SK-N-SH (cell line): ENCODE data around the gene SUPT20H. TPM values are rescaled to one million over a fixed set of nuclear protein-coding genes. Genes with fewer than 3 reads are reported as not detected.

Source experiments
- CTCF ChIA-PET: fragments of 300-600, 350-600 bp; formaldehyde crosslinking; extraction: SDS; loops from one replicate; lab custom pipeline; 2021; lab: Yijun Ruan, JAX
- POLR2A ChIA-PET: fragments of 350-600 bp; sonication (Branson Sonifier 250); formaldehyde crosslinking; extraction: SDS; loops from one replicate; lab custom pipeline; 2020; ENCODE audit warnings: antibody characterized with exemption, inconsistent platforms; lab: Yijun Ruan, JAX
- DNase-seq: peaks from one replicate; pipeline ENCODE4 v3.0.0; 2012
- H2AFZ ChIP-seq: fragments of 200-600 bp; sonication (generic); 2 replicates; pipeline ENCODE4 v1.8.1; 2016; ENCODE audit warnings: antibody characterized with exemption, mild to moderate bottlenecking, low read depth
- H3F3A ChIP-seq: fragments of 200-600 bp; sonication (generic); replicated peaks from 2 replicates; pipeline ENCODE3; 2016; ENCODE audit warnings: antibody characterized with exemption, mild to moderate bottlenecking; ENCODE audit not compliant: insufficient read depth
- H3K27ac ChIP-seq, 2 experiments: fragments of 200-500 bp in 1 of 2; fragments of 200-600 bp in 1 of 2; sonication (Bioruptor generic) in 1 of 2; sonication (generic), shearing (Covaris generic) in 1 of 2; 2 replicates each; pipeline versions ENCODE4 v1.5.1 to v1.6.1; 2014 to 2016; ENCODE audit warnings: low read depth in 2 of 2, inconsistent platforms in 1 of 2, low read length in 1 of 2, mild to moderate bottlenecking in 1 of 2, mixed read lengths in 1 of 2
- H3K27me3 ChIP-seq: fragments of 200-600 bp; sonication (generic), shearing (Covaris generic); 2 replicates; pipeline ENCODE4 v1.6.1; 2016; ENCODE audit warnings: mixed run types; ENCODE audit not compliant: insufficient read depth
- H3K36me3 ChIP-seq, 2 experiments: fragments of 200-500 bp in 1 of 2; fragments of 200-600 bp in 1 of 2; sonication (Bioruptor generic) in 1 of 2; sonication (generic) in 1 of 2; replicated peaks in 1 of 2; 2 replicates each; pipeline versions ENCODE3 to v1.5.1; 2014 to 2016; ENCODE audit warnings: low read length in 1 of 2, mild to moderate bottlenecking in 1 of 2; ENCODE audit not compliant: insufficient read depth in 2 of 2, control insufficient read depth in 1 of 2
- H3K4me1 ChIP-seq, 2 experiments: fragments of 200-500 bp in 1 of 2; fragments of 200-600 bp in 1 of 2; sonication (Bioruptor generic) in 1 of 2; sonication (generic), shearing (Covaris generic) in 1 of 2; 2 replicates each; pipeline versions ENCODE4 v1.5.1 to v1.6.1; 2014 to 2016; ENCODE audit warnings: low read depth in 1 of 2, low read length in 1 of 2, mixed run types in 1 of 2; ENCODE audit not compliant: insufficient read depth in 2 of 2, control insufficient read depth in 1 of 2
- H3K4me2 ChIP-seq: fragments of 200-600 bp; sonication (generic), shearing (Covaris generic); 2 replicates; pipeline ENCODE4 v1.6.1; 2017; ENCODE audit warnings: mixed run types
- H3K4me3 ChIP-seq, 2 experiments: fragments of 200-500 bp in 1 of 2; fragments of 200-600 bp in 1 of 2; sonication (Bioruptor generic) in 1 of 2; sonication (generic), shearing (Covaris generic) in 1 of 2; 2 replicates each; pipeline versions ENCODE4 v1.5.1 to v1.8.1; 2014 to 2016; ENCODE audit warnings: low read depth in 2 of 2, inconsistent platforms in 1 of 2, low read length in 1 of 2, mild to moderate bottlenecking in 1 of 2, mixed read lengths in 1 of 2, moderate library complexity in 1 of 2
- H3K79me2 ChIP-seq: fragments of 200-600 bp; sonication (generic); 2 replicates; pipeline ENCODE4 v1.8.1; 2017; ENCODE audit warnings: mild to moderate bottlenecking; ENCODE audit not compliant: insufficient read depth
- H3K9ac ChIP-seq: fragments of 200-600 bp; sonication (generic); 2 replicates; pipeline ENCODE4 v1.6.1; 2017; ENCODE audit warnings: mixed run types
- H3K9me2 ChIP-seq: fragments of 200-600 bp; sonication (generic); 2 replicates; pipeline ENCODE4 v1.6.1; 2017; ENCODE audit warnings: mixed run types
- H3K9me3 ChIP-seq: fragments of 200-600 bp; sonication (generic); 2 replicates; pipeline ENCODE4 v1.6.1; 2017; ENCODE audit warnings: mixed run types, mild to moderate bottlenecking, moderate library complexity
- H4K20me1 ChIP-seq: fragments of 200-600 bp; sonication (generic); 2 replicates; pipeline ENCODE4 v1.6.1; 2017; ENCODE audit warnings: mild to moderate bottlenecking, mixed run types; ENCODE audit not compliant: insufficient read depth
- CHD2 ChIP-seq: fragments of 150-350 bp; IDR thresholded peaks from 2 replicates; pipeline ENCODE4 v1.6.1; 2018; ENCODE audit warnings: low read length; ENCODE audit not compliant: partially characterized antibody
- ELF1 ChIP-seq: IDR thresholded peaks from 2 replicates; pipeline ENCODE4 v1.4.0; 2012
- EZH2phosphoT487 ChIP-seq: fragments of 200-600 bp; sonication (generic); IDR thresholded peaks from 2 replicates; pipeline ENCODE4 v1.6.1; 2017; ENCODE audit warnings: low read depth, mixed run types, mild to moderate bottlenecking, antibody characterized with exemption, moderate library complexity, borderline replicate concordance
- MAX ChIP-seq: IDR thresholded peaks from 2 replicates; pipeline ENCODE4 v1.4.0; 2012; ENCODE audit warnings: low read depth
- PBX3 ChIP-seq: IDR thresholded peaks from 2 replicates; pipeline ENCODE4; 2012
- RAD21 ChIP-seq: IDR thresholded peaks from 2 replicates; pipeline ENCODE4 v1.6.1; 2012; ENCODE audit warnings: mild to moderate bottlenecking, low read length
- RFX5 ChIP-seq: IDR thresholded peaks from 2 replicates; pipeline ENCODE4 v1.6.1; 2012; ENCODE audit warnings: mild to moderate bottlenecking, improper control_type of control experiment, low read length
- RXRA ChIP-seq: IDR thresholded peaks from 2 replicates; pipeline ENCODE4 v1.4.0; 2012; ENCODE audit warnings: low read depth, mild to moderate bottlenecking, borderline replicate concordance
- SIN3A ChIP-seq: IDR thresholded peaks from 2 replicates; pipeline ENCODE4 v1.6.1; 2012; ENCODE audit warnings: low read depth, mild to moderate bottlenecking, low read length, moderate library complexity, borderline replicate concordance
- SMC3 ChIP-seq: IDR thresholded peaks from 2 replicates; pipeline ENCODE4 v1.6.1; 2012; ENCODE audit warnings: low read depth, low read length, improper control_type of control experiment
- ZBTB33 ChIP-seq: IDR thresholded peaks from 2 replicates; pipeline ENCODE4 v1.4.0; 2012; ENCODE audit warnings: low read depth, borderline replicate concordance
- WGBS: methylation state at CpG from one replicate; pipeline ENCODE4 v1.1.6; 2017; ENCODE audit warnings: low lambda C conversion rate; 5-methylcytosine and 5-hydroxymethylcytosine counted together
- polyA plus RNA-seq, 3 experiments: library from polyadenylated mRNA; depleted of rRNA; stranded (reverse); fragments of >200 nt; gene quantifications; 2 replicates each; pipeline ENCODE4 v1.2.3, GENCODE V29; 2012

SUPT20H gene
- polyA plus RNA-seq, 1 of the 3 experiments (the other 2 are of a cell fraction) = 39.4 TPM

- no peaks in the 10 kb centered on the region for H3K9me2 ChIP-seq
- H3K9me3 ChIP-seq = no peaks in the 10 kb centered on the region
- H3F3A ChIP-seq = no peaks in the 10 kb centered on the region
- no peak for DNase-seq
- no peak overlapping the region for H3K4me2 ChIP-seq
- 56% methylated on average over 2 of the region's 2 CpGs for WGBS
- TF ChIP-seq PBX3 (no peak), SIN3A (no peak), EZH2phosphoT487 (no peak)
- CTCF ChIA-PET = no interaction called here
- no peaks in the 10 kb centered on the region for H4K20me1 ChIP-seq
- no peak overlapping the region for H3K27ac ChIP-seq
- POLR2A ChIA-PET = no interaction called here
- H3K27me3 ChIP-seq = no peaks in the 10 kb centered on the region
- no peaks in the 10 kb centered on the region for H3K79me2 ChIP-seq
- H2AFZ ChIP-seq = no peak overlapping the region
- H3K36me3 ChIP-seq = no peaks in the 10 kb centered on the region
- no peaks in the 10 kb centered on the region; a peak in 1 of 4 replicates for H3K4me1 ChIP-seq
- no peak overlapping the region for H3K9ac ChIP-seq
- H3K4me3 ChIP-seq = no peak overlapping the region
These were observed 28.0 kb upstream of the SUPT20H start for GRCh38 chr13:37087486-37087885.

GRCh38 chr13:37085606-37086005 lies 26.1 kb upstream of the SUPT20H start:
- Histone ChIP-seq H3K9ac (no peak overlapping the region), H3K9me3 (no peaks in the 10 kb centered on the region), H3K9me2 (no peaks in the 10 kb centered on the region), H4K20me1 (no peaks in the 10 kb centered on the region), H3K4me3 (no peak overlapping the region), H3K4me2 (no peak overlapping the region), H3K4me1 (no peaks in the 10 kb centered on the region; a peak in 1 of 4 replicates), H3K79me2 (no peaks in the 10 kb centered on the region), H3K27ac (no peak overlapping the region), H3K36me3 (no peaks in the 10 kb centered on the region), H3F3A (no peaks in the 10 kb centered on the region), H2AFZ (no peak overlapping the region), H3K27me3 (no peaks in the 10 kb centered on the region)
- TF ChIP-seq RAD21 (no peak), MAX (no peak), RFX5 (no peak), CHD2 (no peak), ZBTB33 (no peak), ELF1 (no peak), RXRA (no peak), SMC3 (no peak)
- POLR2A ChIA-PET = no interaction called here
- WGBS = 23% methylated on average over 2 of the region's 2 CpGs
- CTCF ChIA-PET = no interaction called here
- DNase-seq = no peak
